ENCODE results near the gene DIS3L2.

DNA sequence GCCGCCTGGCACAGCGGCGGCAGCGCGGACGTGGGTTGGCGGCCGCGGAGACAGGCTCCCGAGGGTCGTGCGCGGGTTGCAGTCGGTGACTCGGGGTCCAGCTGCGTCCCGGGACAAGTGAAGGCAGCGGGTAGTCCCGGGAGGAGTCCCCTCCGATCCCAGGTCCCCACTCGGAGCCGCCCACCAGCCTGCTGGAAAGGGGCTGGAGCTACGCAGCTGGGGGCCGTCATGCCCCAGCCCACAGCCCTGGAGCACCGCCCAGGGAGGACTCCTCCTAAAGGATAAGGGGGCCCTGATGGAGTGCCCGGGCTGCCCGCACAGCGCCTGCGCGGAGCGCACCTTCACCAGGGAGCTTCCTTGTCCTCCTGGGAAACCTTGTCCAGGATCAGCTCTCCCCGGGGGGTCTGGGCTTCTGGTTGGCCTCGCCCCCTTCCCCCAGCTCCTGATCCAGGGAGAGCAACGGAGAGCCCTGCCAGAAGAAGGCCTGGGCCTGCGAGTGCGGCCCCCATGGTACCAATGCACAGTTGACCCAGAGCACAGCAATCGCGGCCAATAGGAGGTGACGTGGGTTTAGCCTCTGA, 391.1 kb downstream of the DIS3L2 start:
- TF ChIP-seq, protein P1, sequence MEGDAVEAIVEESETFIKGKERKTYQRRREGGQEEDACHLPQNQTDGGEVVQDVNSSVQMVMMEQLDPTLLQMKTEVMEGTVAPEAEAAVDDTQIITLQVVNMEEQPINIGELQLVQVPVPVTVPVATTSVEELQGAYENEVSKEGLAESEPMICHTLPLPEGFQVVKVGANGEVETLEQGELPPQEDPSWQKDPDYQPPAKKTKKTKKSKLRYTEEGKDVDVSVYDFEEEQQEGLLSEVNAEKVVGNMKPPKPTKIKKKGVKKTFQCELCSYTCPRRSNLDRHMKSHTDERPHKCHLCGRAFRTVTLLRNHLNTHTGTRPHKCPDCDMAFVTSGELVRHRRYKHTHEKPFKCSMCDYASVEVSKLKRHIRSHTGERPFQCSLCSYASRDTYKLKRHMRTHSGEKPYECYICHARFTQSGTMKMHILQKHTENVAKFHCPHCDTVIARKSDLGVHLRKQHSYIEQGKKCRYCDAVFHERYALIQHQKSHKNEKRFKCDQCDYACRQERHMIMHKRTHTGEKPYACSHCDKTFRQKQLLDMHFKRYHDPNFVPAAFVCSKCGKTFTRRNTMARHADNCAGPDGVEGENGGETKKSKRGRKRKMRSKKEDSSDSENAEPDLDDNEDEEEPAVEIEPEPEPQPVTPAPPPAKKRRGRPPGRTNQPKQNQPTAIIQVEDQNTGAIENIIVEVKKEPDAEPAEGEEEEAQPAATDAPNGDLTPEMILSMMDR (IDR thresholded peaks at IDR 0.05; ENCODE audit: control extremely low read depth in 1 of 3, insufficient read depth in 1 of 3, low read depth in 1 of 3, low read length in 3 of 3) = no peak
- TF ChIP-seq POLR2A (IDR thresholded peaks at IDR 0.05; ENCODE audit: control extremely low read depth in 1 of 2, low read depth in 2 of 2, low read length in 2 of 2) (no peak), RFX5 (IDR thresholded peaks at IDR 0.05; ENCODE audit: borderline replicate concordance, low read depth, low read length) (no peak), SUZ12 (IDR thresholded peaks at IDR 0.05; ENCODE audit: low read length) (no peak), NRF1 (IDR thresholded peaks at IDR 0.05; ENCODE audit: low read depth, low read length) (no peak), RAD21 (IDR thresholded peaks at IDR 0.05 in 1 of 2, conservative IDR thresholded peaks at IDR 0.05 in 1 of 2; ENCODE audit: low read depth in 2 of 2, low read length in 2 of 2) (no peak), CEBPB (IDR thresholded peaks at IDR 0.05; ENCODE audit: low read depth, low read length) (no peak)
- TF ChIP-seq, protein P2, sequence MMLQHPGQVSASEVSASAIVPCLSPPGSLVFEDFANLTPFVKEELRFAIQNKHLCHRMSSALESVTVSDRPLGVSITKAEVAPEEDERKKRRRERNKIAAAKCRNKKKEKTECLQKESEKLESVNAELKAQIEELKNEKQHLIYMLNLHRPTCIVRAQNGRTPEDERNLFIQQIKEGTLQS (IDR thresholded peaks at IDR 0.05; ENCODE audit: insufficient read depth, low read depth, low read length) = no peak

Measured in H1 (cell line).